CD4-positive, alpha-beta T cell (primary cell): ENCODE data around the gene BMPR2. TPM values are rescaled to one million over a fixed set of nuclear protein-coding genes. Genes with fewer than 3 reads are reported as not detected.
"Not testable (repeated sequence)": the region's sequence is repeated elsewhere in the genome, so short reads cannot be mapped to it uniquely, and the experiment has no call there.

ENCODE experiments used
- ATAC-seq: fragments of 200-7000 bp; cut with Tn5 transposase; one replicate; pipeline ENCODE4 v1.10.0; 2022; ENCODE audit warnings: mild to moderate bottlenecking; ENCODE audit not compliant: poor library complexity
- CTCF ChIA-PET: fragments of 350-600 bp; sonication (Branson Sonifier 250); formaldehyde crosslinking; loops from one replicate; lab custom pipeline; 2021; ENCODE audit warnings: antibody characterized with exemption, inconsistent platforms; lab: Charles Lee
- POLR2A ChIA-PET: fragments of 350-600 bp; sonication (Branson Sonifier 250); formaldehyde crosslinking; loops from one replicate; lab custom pipeline; 2021; ENCODE audit warnings: antibody characterized with exemption, inconsistent platforms; lab: Charles Lee
- DNase-seq, 14 experiments: peaks; one replicate each; pipeline ENCODE4 v3.0.0-alpha.2; 2013 to 2020; ENCODE audit warnings: mixed read lengths in 2 of 14
- H3K27ac ChIP-seq, 2 donors: one replicate each; pipeline versions ENCODE4 v1.5.1 to v1.7.0; 2013; ENCODE audit warnings: low read length in 2 of 2, low read depth in 1 of 2, mild to moderate bottlenecking in 1 of 2
- H3K27me3 ChIP-seq, 2 experiments: 1 replicate in 1 of 2; 2 replicates in 1 of 2; pipeline versions ENCODE4 v1.6.1 to v1.7.0; 2013; ENCODE audit warnings: low read length in 2 of 2, control low read depth in 1 of 2, mild to moderate bottlenecking in 1 of 2, moderate library complexity in 1 of 2; ENCODE audit not compliant: insufficient read depth in 2 of 2, control insufficient read depth in 1 of 2
- H3K36me3 ChIP-seq: one replicate; pipeline ENCODE4 v1.6.1; 2013; ENCODE audit warnings: low read length, control low read depth; ENCODE audit not compliant: insufficient read depth
- H3K4me1 ChIP-seq: one replicate; pipeline ENCODE4 v1.6.1; 2013; ENCODE audit warnings: low read length, control low read depth; ENCODE audit not compliant: insufficient read depth
- H3K4me3 ChIP-seq: one replicate; pipeline ENCODE4 v1.5.1; 2013; ENCODE audit warnings: mild to moderate bottlenecking, low read length, moderate library complexity
- H3K9me3 ChIP-seq, 2 experiments: 1 replicate in 1 of 2; 2 replicates in 1 of 2; pipeline versions ENCODE4 v1.6.1 to v1.7.0; 2013; ENCODE audit warnings: low read length in 2 of 2, mild to moderate bottlenecking in 2 of 2, control low read depth in 1 of 2, moderate library complexity in 1 of 2; ENCODE audit not compliant: control insufficient read depth in 1 of 2, insufficient read depth in 1 of 2
- H3K27ac Mint-ChIP-seq: one replicate; pipeline ENCODE4 v1.8.0; 2020; ENCODE audit warnings: mixed read lengths
- H3K27me3 Mint-ChIP-seq: one replicate; pipeline ENCODE4 v1.8.0; 2021; ENCODE audit warnings: mixed read lengths
- H3K36me3 Mint-ChIP-seq: one replicate; pipeline ENCODE4 v1.8.0; 2021; ENCODE audit warnings: low read depth, mixed read lengths
- H3K4me1 Mint-ChIP-seq: one replicate; pipeline ENCODE4 v1.8.0; 2021; ENCODE audit warnings: low read depth, mixed read lengths
- H3K4me3 Mint-ChIP-seq: one replicate; pipeline ENCODE4 v1.8.0; 2020; ENCODE audit warnings: mild to moderate bottlenecking, mixed read lengths
- H3K9me3 Mint-ChIP-seq: one replicate; pipeline ENCODE4 v1.8.0; 2020; ENCODE audit warnings: mixed read lengths
- CTCF ChIP-seq: fragments of 200-600 bp; IDR thresholded peaks from one replicate; pipeline ENCODE4 v1.8.0; 2022; ENCODE audit warnings: antibody characterized with exemption, mild to moderate bottlenecking
- intact Hi-C, 2 experiments: fragments of 100-400 bp; cut with DNase I in 1 of 2; cut with micrococcal nuclease in 1 of 2; formaldehyde crosslinking; loops; one replicate each; pipeline versions ENCODE4 v1.15.1 to v1.9.0; 2023 to 2025; cut with DNase I, micrococcal nuclease
- total RNA-seq, 174 experiments: library from RNA in 2 of 174; stranded (reverse) in 2 of 174; gene quantifications; one replicate each; pipeline ENCODE4 v1.2.3 and lab custom pipeline; 2021 to 2026

Gene BMPR2
- total RNA-seq, 2 experiments from 2014 or later = 12.7 to 12.8 TPM

GRCh38 chr2:202577250-202578183 is 201.4 kb downstream of the BMPR2 start:
- ATAC-seq = no peak
- H3K4me1 ChIP-seq = no peaks in the 10 kb centered on the region
- no peaks in the 10 kb centered on the region for H3K36me3 ChIP-seq
- H3K9me3 ChIP-seq = peaks cover 0 to 6% of the 10 kb centered on the region in 2 experiments
- no peak overlapping the region for H3K4me3 ChIP-seq
- Mint-ChIP-seq H3K36me3 (no peaks in the 10 kb centered on the region), H3K4me1 (no peaks in the 10 kb centered on the region), H3K27ac (no peak overlapping the region), H3K9me3 (no peaks in the 10 kb centered on the region), H3K27me3 (no peaks in the 10 kb centered on the region), H3K4me3 (no peak overlapping the region)
- ChIA-PET CTCF (no interaction called here), POLR2A (no interaction called here)
- TF ChIP-seq CTCF = no peak
- no peak for DNase-seq
- no peaks in the 10 kb centered on the region for H3K27me3 ChIP-seq
- intact Hi-C loops = loop anchor here in 1 of 2 experiments (5.0 to 10.0 kb wide), 4 partner anchors 375 to 1337 kb away; no protein-coding TSS in a partner anchor
- H3K27ac ChIP-seq = no peak overlapping the region

GRCh38 chr2:202582846-202583245 is 206.7 kb downstream of the BMPR2 start:
- POLR2A ChIA-PET = interaction anchor here (0.6 kb wide), 1 partner anchor 10 kb away, joined by 3 read pairs; no protein-coding TSS in a partner anchor
- H3K36me3 Mint-ChIP-seq, CTCF ChIA-PET, H3K4me3 ChIP-seq, H3K4me1 ChIP-seq, H3K4me1 Mint-ChIP-seq, H3K4me3 Mint-ChIP-seq, H3K9me3 ChIP-seq, H3K27me3 Mint-ChIP-seq, H3K27ac Mint-ChIP-seq, H3K36me3 ChIP-seq, DNase-seq, H3K9me3 Mint-ChIP-seq, ATAC-seq, intact Hi-C loops, H3K27me3 ChIP-seq, H3K27ac ChIP-seq: not testable (repeated sequence)

GRCh38 chr2:202583709-202584219 is 207.6 kb downstream of the BMPR2 start:
- no peak overlapping the region for H3K27ac Mint-ChIP-seq
- no peak for DNase-seq
- H3K9me3 Mint-ChIP-seq = peaks cover 2% of the 10 kb centered on the region
- H3K27ac ChIP-seq = no peak overlapping the region
- no peaks in the 10 kb centered on the region for H3K36me3 Mint-ChIP-seq
- no peaks in the 10 kb centered on the region for H3K27me3 Mint-ChIP-seq
- no peak for TF ChIP-seq CTCF
- H3K4me3 Mint-ChIP-seq = no peak overlapping the region
- no peak for ATAC-seq
- ChIA-PET CTCF (no interaction called here), POLR2A (no interaction called here)
- intact Hi-C loops = no loop called here
- H3K27me3 ChIP-seq = peaks cover 0 to 2% of the 10 kb centered on the region in 2 experiments
- H3K4me3 ChIP-seq = no peak overlapping the region
- H3K4me1 ChIP-seq = peaks cover 4% of the 10 kb centered on the region
- peaks cover 3 to 6% of the 10 kb centered on the region in 2 experiments for H3K9me3 ChIP-seq
- H3K36me3 ChIP-seq = no peaks in the 10 kb centered on the region
- H3K4me1 Mint-ChIP-seq = peaks cover 6% of the 10 kb centered on the region
